Esophagus mucosa (tissue), 1 donor: ENCODE measurements around the gene MTHFD1L. TPM values are rescaled to one million over a fixed set of nuclear protein-coding genes. Genes with fewer than 3 reads are reported as not detected.

ENCODE experiments used
- ATAC-seq: fragments of 200-7000 bp; cut with Tn5 transposase; one replicate; pipeline ENCODE4 v1.9.1; 2020
- total RNA-seq: library from RNA; stranded (reverse); gene quantifications from one replicate; pipeline ENCODE4 v1.2.4, GENCODE V29; 2023
- donor health status: DM: yes; HTN: yes; CAD: no.

The MTHFD1L gene
- total RNA-seq, 1 donor from 2014 or later = 20.3 TPM

GRCh38 chr6:150992262-150992661, 126.8 kb downstream of the MTHFD1L start:
- ATAC-seq = no peak

- ATAC-seq = no peak
Measured at GRCh38 chr6:150992703-150993102, 127.2 kb downstream of the MTHFD1L start.

- no peak for ATAC-seq
Measured at GRCh38 chr6:150993253-150993652, 127.8 kb downstream of the MTHFD1L start.

- ATAC-seq = no peak
Measured at GRCh38 chr6:150994026-150994425, 128.5 kb downstream of the MTHFD1L start.

- ATAC-seq = peak; percentile 78
Measured at GRCh38 chr6:150996968-150997367, 131.5 kb downstream of the MTHFD1L start.

- no peak for ATAC-seq
Measured at GRCh38 chr6:150999107-150999506, 133.6 kb downstream of the MTHFD1L start.

- ATAC-seq = no peak
Measured at GRCh38 chr6:150999576-150999975, 134.1 kb downstream of the MTHFD1L start.

- ATAC-seq = no peak
Measured at GRCh38 chr6:151001387-151002056, 136.0 kb downstream of the MTHFD1L start.

GRCh38 chr6:151002057-151002450, 136.6 kb downstream of the MTHFD1L start:
- ATAC-seq = no peak

GRCh38 chr6:151002491-151002935, 137.0 kb downstream of the MTHFD1L start:
- no peak for ATAC-seq

GRCh38 chr6:151004383-151005024, 139.0 kb downstream of the MTHFD1L start:
- ATAC-seq = peak; percentile 89

GRCh38 chr6:151005164-151005563, 139.7 kb downstream of the MTHFD1L start:
- ATAC-seq = no peak

- ATAC-seq = peak; percentile 35
Measured at GRCh38 chr6:151005896-151006632, 140.6 kb downstream of the MTHFD1L start.

- ATAC-seq = no peak
Measured at GRCh38 chr6:151007076-151007475, 141.6 kb downstream of the MTHFD1L start.

GRCh38 chr6:151007922-151008321, 142.4 kb downstream of the MTHFD1L start:
- no peak for ATAC-seq

- no peak for ATAC-seq
Measured at GRCh38 chr6:151008425-151008824, 142.9 kb downstream of the MTHFD1L start.

- ATAC-seq = no peak
Measured at GRCh38 chr6:151009576-151009975, 144.1 kb downstream of the MTHFD1L start.

GRCh38 chr6:151010071-151010470, 144.6 kb downstream of the MTHFD1L start:
- no peak for ATAC-seq

- no peak for ATAC-seq
Measured at GRCh38 chr6:151012321-151013294, 147.1 kb downstream of the MTHFD1L start.

- ATAC-seq = peak; percentile 88
Measured at GRCh38 chr6:151014404-151015100, 149.1 kb downstream of the MTHFD1L start.

- no peak for ATAC-seq
Measured at GRCh38 chr6:151015101-151015700, 149.7 kb downstream of the MTHFD1L start.
